ENCODE results near the gene STXBP5L. TPM values are rescaled to one million over a fixed set of nuclear protein-coding genes. Genes with fewer than 3 reads are reported as not detected.

STXBP5L gene
- total and polyA plus RNA-seq, 2 of the 4 experiments (the other 2 are of a cell fraction) = not detected

GRCh38 chr3:121223116-121223515 is 315.1 kb downstream of the STXBP5L start:
- H3K36me3 ChIP-seq (ENCODE audit: control insufficient read depth, insufficient read depth, low read length) = no peaks in the 10 kb centered on the region
- H4K91ac ChIP-seq (ENCODE audit: insufficient read depth, low read depth, low read length) = no peak overlapping the region
- H3K27ac ChIP-seq (ENCODE audit: insufficient read depth, low read length) = no peak overlapping the region
- H3K4me3 ChIP-seq (ENCODE audit: insufficient read depth, low read depth, low read length) = no peak overlapping the region
- no peaks in the 10 kb centered on the region for H4K20me1 ChIP-seq (ENCODE audit: insufficient read depth, low read length)
- H3K9ac ChIP-seq (ENCODE audit: low read depth, low read length) = no peak overlapping the region
- no TSS peak for BruUV-seq (replicated peaks)
- no peak overlapping the region for H4K5ac ChIP-seq (ENCODE audit: low read depth, low read length)
- no peak overlapping the region for H3K18ac ChIP-seq (ENCODE audit: low read depth, low read length)
- DNase-seq (no peak), ATAC-seq (ENCODE audit: low read depth) (no peak)
- no peak overlapping the region for H2BK5ac ChIP-seq (ENCODE audit: low read depth, low read length, poor library complexity, severe bottlenecking)
- no peaks in the 10 kb centered on the region for H3K9me1 ChIP-seq (ENCODE audit: insufficient read depth, low read length)
- H2AFZ ChIP-seq (replicated peaks; ENCODE audit: low read length, poor library complexity) = no peak overlapping the region
- no peak overlapping the region for H3K23ac ChIP-seq (ENCODE audit: low read depth, low read length)
- CTCF ChIA-PET = interaction anchor here (0.6 kb wide), 1 partner anchor 18 kb away, joined by 3 read pairs; no protein-coding TSS in a partner anchor
- H2BK120ac ChIP-seq (ENCODE audit: low read depth, low read length) = no peak overlapping the region
- in situ Hi-C loops (cut with MboI; ENCODE audit: low sequenced_read_pairs) = no loop called here
- H3K9me3 ChIP-seq (ENCODE audit: control insufficient read depth, insufficient read depth, low read length) = peaks cover 5% of the 10 kb centered on the region; the same call in 1 of the 2 replicates
- intact Hi-C loops (cut with micrococcal nuclease) = no loop called here
- no peak overlapping the region for H3K56ac ChIP-seq (ENCODE audit: extremely low read depth, insufficient read depth, low read length)
- no peak overlapping the region for H3K4me2 ChIP-seq (ENCODE audit: low read depth, low read length)
- H2BK15ac ChIP-seq (ENCODE audit: low read depth, low read length) = no peak overlapping the region
- no peak overlapping the region for H2AK5ac ChIP-seq (ENCODE audit: low read depth, low read length)
- dilution Hi-C loops (cut with HindIII; ENCODE audit: low sequenced_read_pairs, unreplicated experiment) = no loop called here
- no peak overlapping the region for H3K4ac ChIP-seq (ENCODE audit: low read depth, low read length)
- H2BK20ac ChIP-seq (ENCODE audit: low read depth, low read length) = no peak overlapping the region
- H3K27me3 ChIP-seq (ENCODE audit: control insufficient read depth, insufficient read depth, low read length) = no peaks in the 10 kb centered on the region
- no peaks in the 10 kb centered on the region for H3K79me1 ChIP-seq (ENCODE audit: low read depth in 1 of 2, low read length in 2 of 2)
- H4K8ac ChIP-seq (ENCODE audit: low read depth in 2 of 2, low read length in 2 of 2) = no peak overlapping the region
- no peak overlapping the region for H3K14ac ChIP-seq (replicated peaks; ENCODE audit: low read depth, low read length)
- TF ChIP-seq CHD1 (IDR thresholded peaks at IDR 0.05; ENCODE audit: low read depth, low read length) (no peak), RAD21 (IDR thresholded peaks at IDR 0.05; ENCODE audit: low read length) (no peak), FOS (IDR thresholded peaks at IDR 0.05; ENCODE audit: low read depth, low read length) (no peak), MXI1 (IDR thresholded peaks at IDR 0.05; ENCODE audit: borderline replicate concordance, low read depth, low read length) (no peak), RFX5 (IDR thresholded peaks at IDR 0.05; ENCODE audit: low read depth, low read length) (no peak), NFE2L2 (IDR thresholded peaks at IDR 0.05; ENCODE audit: low read depth, low read length) (no peak), BHLHE40 (IDR thresholded peaks at IDR 0.05; ENCODE audit: low read depth, low read length) (no peak), MAFK (IDR thresholded peaks at IDR 0.05; ENCODE audit: low read depth, low read length) (no peak), SMC3 (IDR thresholded peaks at IDR 0.05; ENCODE audit: low read depth, low read length) (no peak)
- H3K4me1 ChIP-seq (ENCODE audit: control insufficient read depth, insufficient read depth, low read length) = no peaks in the 10 kb centered on the region
- H2AK9ac ChIP-seq (replicated peaks; ENCODE audit: low read depth, low read length, poor library complexity) = no peak overlapping the region
- POLR2A ChIA-PET (ENCODE audit: unreplicated experiment) = no interaction called here
- whole genome bisulfite sequencing, 2 experiments (ENCODE audit: extremely low coverage in 2 of 2, insufficient read length in 1 of 2) = no CpG with 5 or more reads among the region's 2 CpGs
